Keratinocyte (primary cell): ENCODE measurements around the gene SMIM20.

Experiments
- CTCF ChIP-seq, 3 experiments: IDR thresholded peaks in 1 of 3; conservative IDR thresholded peaks in 1 of 3; optimal IDR thresholded peaks in 1 of 3; 2 replicates in 2 of 3; 3 replicates in 1 of 3; pipeline versions ENCODE3 to v1.5.1; 2011; ENCODE audit warnings: low read length in 3 of 3, mild to moderate bottlenecking in 3 of 3, moderate library complexity in 2 of 3, control low read depth in 1 of 3, inconsistent platforms in 1 of 3; ENCODE audit not compliant: insufficient read depth in 2 of 3; ENCODE audit errors: extremely low read depth in 1 of 3
- EZH2 ChIP-seq: IDR thresholded peaks from one replicate; pipeline ENCODE4 v1.6.1; 2012; ENCODE audit warnings: inconsistent platforms, mild to moderate bottlenecking, low read length, moderate library complexity

- TF ChIP-seq CTCF (optimal IDR thresholded peaks at IDR 0.05 in 1 of 3, IDR thresholded peaks at IDR 0.05 in 1 of 3, conservative IDR thresholded peaks at IDR 0.05 in 1 of 3; ENCODE audit: extremely low read depth in 1 of 3, insufficient read depth in 2 of 3, low read length in 3 of 3): no peak
- no peak for TF ChIP-seq EZH2
Observed at GRCh38 chr4:25874655-25875054, 39.4 kb upstream of the SMIM20 start.
